HFFc6 (cell line): Measurements from ENCODE around the gene ARHGEF4. TPM values are rescaled to one million over a fixed set of nuclear protein-coding genes. Genes with fewer than 3 reads are reported as not detected.

Source experiments
- DNase-seq: peaks from one replicate; pipeline ENCODE4 v3.0.0-alpha.2; 2018
- H3K27ac Mint-ChIP-seq: 2 replicates; pipeline ENCODE4 v1.8.0; 2020; ENCODE audit warnings: mild to moderate bottlenecking, mixed read lengths
- H3K27me3 Mint-ChIP-seq: 2 replicates; pipeline ENCODE4 v1.8.0; 2021; ENCODE audit warnings: mild to moderate bottlenecking, moderate library complexity, mixed read lengths; ENCODE audit not compliant: insufficient read depth
- H3K36me3 Mint-ChIP-seq: 2 replicates; pipeline ENCODE4 v1.8.0; 2021; ENCODE audit warnings: low read depth, mixed read lengths
- H3K4me1 Mint-ChIP-seq: 2 replicates; pipeline ENCODE4 v1.8.0; 2020; ENCODE audit warnings: low read depth, mixed read lengths
- H3K4me3 Mint-ChIP-seq: 2 replicates; pipeline ENCODE4 v1.8.0; 2020; ENCODE audit warnings: mild to moderate bottlenecking, moderate library complexity, mixed read lengths
- H3K9me3 Mint-ChIP-seq: 2 replicates; pipeline ENCODE4 v1.8.0; 2020; ENCODE audit warnings: mild to moderate bottlenecking, mixed read lengths
- total RNA-seq, 6 experiments: library from RNA; stranded (reverse); fragmentation: NEBNext Ultra II Directional; extraction: Animal tissue kit (Norgen Biotek cat#: 25700); gene quantifications; 2 replicates in 1 of 6; 3 replicates in 5 of 6; pipeline ENCODE4 v1.2.3, GENCODE V29; 2021
- TF ChIP-seq, protein P1 (sequence below): fragments of 200-600 bp; sonication (generic); IDR thresholded peaks from 2 replicates; pipeline ENCODE4 v1.5.0; 2021; ENCODE audit warnings: antibody characterized with exemption, mild to moderate bottlenecking

The ARHGEF4 gene
- total RNA-seq, 6 experiments from 2014 or later = 0.94 to 2.2 (median 1.4) TPM

DNA sequence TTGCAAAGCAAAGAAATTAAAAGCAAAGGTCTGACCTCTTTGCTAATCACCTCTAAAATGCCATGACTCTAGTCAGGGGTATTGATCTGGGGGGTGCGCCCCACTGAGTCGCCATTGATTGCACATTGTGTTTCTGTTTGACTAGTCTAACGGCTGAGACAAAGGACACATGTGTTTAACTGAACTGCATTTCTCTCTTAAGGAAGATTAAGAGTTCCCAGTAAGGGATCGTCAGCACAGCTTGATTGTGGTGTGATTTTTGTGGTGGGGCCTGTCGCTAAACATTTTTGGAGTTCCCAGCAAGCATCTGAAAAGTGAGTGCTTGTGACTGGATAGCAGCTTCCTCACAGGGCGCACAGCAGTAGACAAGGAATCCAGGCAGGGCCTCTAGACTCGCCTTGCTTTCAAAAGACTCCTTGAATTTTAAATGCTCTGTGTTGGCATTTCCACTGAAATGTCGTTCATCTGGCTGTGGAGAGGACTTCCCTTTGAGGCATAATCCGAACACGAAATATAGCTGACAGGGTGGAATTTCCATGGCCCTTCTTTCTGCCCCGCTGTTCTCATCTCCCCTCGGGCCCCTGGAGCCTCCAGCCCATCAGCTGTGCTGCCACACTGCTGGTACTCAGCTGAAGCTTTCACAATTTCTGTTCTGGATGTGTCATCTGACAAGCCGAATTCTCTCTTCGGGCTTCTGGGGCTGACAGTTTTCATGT lies 130.2 kb downstream of the ARHGEF4 start:
- TF ChIP-seq, protein P1, sequence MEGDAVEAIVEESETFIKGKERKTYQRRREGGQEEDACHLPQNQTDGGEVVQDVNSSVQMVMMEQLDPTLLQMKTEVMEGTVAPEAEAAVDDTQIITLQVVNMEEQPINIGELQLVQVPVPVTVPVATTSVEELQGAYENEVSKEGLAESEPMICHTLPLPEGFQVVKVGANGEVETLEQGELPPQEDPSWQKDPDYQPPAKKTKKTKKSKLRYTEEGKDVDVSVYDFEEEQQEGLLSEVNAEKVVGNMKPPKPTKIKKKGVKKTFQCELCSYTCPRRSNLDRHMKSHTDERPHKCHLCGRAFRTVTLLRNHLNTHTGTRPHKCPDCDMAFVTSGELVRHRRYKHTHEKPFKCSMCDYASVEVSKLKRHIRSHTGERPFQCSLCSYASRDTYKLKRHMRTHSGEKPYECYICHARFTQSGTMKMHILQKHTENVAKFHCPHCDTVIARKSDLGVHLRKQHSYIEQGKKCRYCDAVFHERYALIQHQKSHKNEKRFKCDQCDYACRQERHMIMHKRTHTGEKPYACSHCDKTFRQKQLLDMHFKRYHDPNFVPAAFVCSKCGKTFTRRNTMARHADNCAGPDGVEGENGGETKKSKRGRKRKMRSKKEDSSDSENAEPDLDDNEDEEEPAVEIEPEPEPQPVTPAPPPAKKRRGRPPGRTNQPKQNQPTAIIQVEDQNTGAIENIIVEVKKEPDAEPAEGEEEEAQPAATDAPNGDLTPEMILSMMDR = no peak
- Mint-ChIP-seq H3K36me3 (no peaks in the 10 kb centered on the region), H3K4me1 (no peaks in the 10 kb centered on the region), H3K9me3 (no peaks in the 10 kb centered on the region), H3K4me3 (no peak overlapping the region), H3K27ac (no peak overlapping the region), H3K27me3 (peaks cover 22% of the 10 kb centered on the region)
- no peak for DNase-seq

- H3K27me3 Mint-ChIP-seq = peaks cover 5% of the 10 kb centered on the region; the same call in 1 of the 2 replicates
- H3K36me3 Mint-ChIP-seq = no peaks in the 10 kb centered on the region
- no peak overlapping the region for H3K27ac Mint-ChIP-seq
- no peaks in the 10 kb centered on the region for H3K4me1 Mint-ChIP-seq
- no peaks in the 10 kb centered on the region for H3K9me3 Mint-ChIP-seq
- DNase-seq = no peak
- H3K4me3 Mint-ChIP-seq = no peak overlapping the region
- TF ChIP-seq, protein P1 = no peak
Measured at GRCh38 chr2:130972410-130972809, 135.7 kb downstream of the ARHGEF4 start.

DNA sequence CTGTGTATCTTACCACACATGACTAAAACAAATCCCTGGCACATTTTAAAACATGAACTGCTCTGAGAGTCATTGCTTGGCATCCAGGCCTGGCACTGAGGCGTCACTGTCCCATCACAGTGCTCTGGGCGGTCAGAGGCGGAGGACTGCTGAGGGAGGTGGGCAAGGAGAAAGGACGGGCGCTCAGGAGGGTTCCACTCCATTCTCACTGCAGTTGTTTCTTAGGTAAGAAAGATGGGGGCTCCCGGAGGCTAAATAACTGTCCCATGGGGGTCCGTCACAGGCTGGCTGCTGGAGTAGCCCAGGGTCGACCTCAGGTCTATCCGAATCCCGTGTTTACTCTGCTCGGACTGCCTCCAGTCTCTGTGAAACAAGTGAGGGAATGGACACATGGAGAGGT lies 139.0 kb downstream of the ARHGEF4 start:
- DNase-seq = no peak
- Mint-ChIP-seq H3K9me3 (no peaks in the 10 kb centered on the region), H3K27ac (no peak overlapping the region), H3K36me3 (no peaks in the 10 kb centered on the region), H3K27me3 (no peaks in the 10 kb centered on the region), H3K4me1 (no peaks in the 10 kb centered on the region), H3K4me3 (no peak overlapping the region)
- TF ChIP-seq, protein P1 = no peak

DNA sequence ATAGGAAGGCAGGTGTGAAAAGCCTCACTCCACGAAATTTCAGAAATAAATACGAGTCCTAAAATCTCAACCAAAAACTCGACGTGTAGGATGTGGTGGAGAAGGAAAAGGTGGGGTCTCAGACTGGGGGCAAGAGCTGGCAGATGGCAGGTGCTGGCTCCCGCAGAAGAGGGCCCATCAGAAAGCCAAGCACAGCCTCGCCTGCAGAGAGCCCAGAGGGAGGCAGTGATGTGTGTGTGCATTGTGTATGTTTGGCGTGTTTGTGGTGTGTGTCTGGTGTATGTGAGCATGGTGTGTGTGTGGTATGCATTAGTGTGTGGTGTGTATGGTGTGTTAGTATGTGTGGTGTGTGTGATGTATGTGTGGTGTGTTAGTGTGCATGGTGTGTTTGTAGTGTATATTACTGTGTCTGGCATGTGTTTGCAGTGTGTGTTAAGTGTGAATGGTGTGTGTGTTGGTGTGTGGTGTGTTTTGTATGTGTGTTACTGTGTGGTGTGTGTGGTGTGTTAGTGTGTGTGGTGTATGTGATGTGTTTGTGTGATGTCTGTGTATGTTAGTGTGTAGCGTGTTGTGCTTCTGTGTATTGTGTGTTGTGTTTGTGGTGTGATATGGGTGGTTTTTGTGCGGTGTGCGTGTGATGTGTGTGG lies 140.0 kb downstream of the ARHGEF4 start:
- H3K27me3 Mint-ChIP-seq = no peaks in the 10 kb centered on the region
- no peaks in the 10 kb centered on the region for H3K4me1 Mint-ChIP-seq
- no peak overlapping the region for H3K4me3 Mint-ChIP-seq

DNA sequence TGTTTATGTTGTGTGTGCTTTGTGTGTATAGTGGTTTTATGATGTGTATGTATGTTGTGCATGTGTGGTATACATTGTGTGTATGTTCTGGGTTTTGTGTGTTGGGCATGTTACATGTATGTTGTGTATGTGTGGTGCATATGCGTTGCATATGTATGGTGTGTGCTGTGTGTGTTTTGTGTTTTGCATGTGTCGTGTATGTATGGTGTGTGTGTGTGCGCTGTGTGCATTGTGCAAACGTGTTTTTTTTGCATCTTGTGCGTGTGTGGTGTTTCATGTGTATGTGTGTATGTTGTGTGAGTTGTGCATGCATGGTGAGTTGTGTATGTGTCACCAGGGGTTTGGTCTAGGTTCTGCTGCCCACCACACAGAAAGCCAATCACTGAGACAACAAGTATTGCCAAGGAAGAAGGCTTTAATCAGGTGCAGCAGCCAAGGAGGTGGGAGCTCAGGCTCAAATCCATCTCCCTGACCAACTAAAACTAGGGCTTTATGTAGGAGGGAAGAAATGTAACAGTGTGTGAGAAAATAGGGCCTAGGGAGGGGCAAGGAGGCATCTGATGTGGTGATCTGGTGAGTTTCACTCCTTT lies 140.8 kb downstream of the ARHGEF4 start:
- Mint-ChIP-seq H3K4me1 (no peaks in the 10 kb centered on the region), H3K4me3 (no peak overlapping the region), H3K36me3 (no peaks in the 10 kb centered on the region), H3K9me3 (no peaks in the 10 kb centered on the region), H3K27ac (no peak overlapping the region), H3K27me3 (no peaks in the 10 kb centered on the region)
- TF ChIP-seq, protein P1 = no peak
- DNase-seq = no peak

More for the DNA sequence above, 140.0 kb downstream of the ARHGEF4 start:
- no peak for DNase-seq
- Mint-ChIP-seq H3K9me3 (no peaks in the 10 kb centered on the region), H3K27ac (no peak overlapping the region), H3K36me3 (no peaks in the 10 kb centered on the region)
- TF ChIP-seq, protein P1 = no peak
